Measurements from ENCODE around the gene PITRM1.

PITRM1 gene

DNA sequence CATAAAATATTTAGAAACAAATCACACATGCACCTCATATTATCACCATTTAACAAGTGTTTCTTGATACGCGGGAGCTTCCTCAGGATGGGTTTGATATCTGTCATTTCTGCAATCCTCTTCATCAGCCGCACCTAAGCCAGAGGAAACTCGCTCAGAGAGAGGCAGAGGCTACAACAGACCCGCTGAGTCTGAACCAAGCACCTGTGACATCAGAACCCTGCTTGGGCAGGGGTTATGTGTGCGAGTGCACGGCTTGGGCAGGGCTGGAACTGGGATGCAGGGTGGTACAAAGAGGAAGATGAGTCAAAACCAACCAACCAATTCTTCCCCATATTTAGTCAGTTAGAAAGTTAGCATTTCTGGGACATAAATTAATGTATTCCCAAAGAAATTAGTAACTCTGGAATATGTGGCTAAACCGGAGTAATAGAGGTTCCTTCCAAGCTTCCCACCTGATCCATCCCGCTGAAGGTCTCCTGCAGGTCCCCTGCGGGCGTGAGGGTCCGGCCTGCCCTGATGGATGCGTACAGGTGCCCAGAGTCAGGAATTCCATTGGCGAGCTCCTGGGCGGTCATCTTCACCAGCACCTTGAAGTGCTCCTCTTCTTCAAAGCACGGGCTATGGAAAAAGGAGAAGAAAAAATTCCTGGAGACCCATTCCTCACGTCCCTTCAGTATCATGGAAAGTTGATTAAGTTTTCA lies 25.3 kb downstream of the PITRM1 start:
- WGBS (ENCODE audit: insufficient coverage), result 100% methylated on average over 10 of the region's 17 CpGs
- CTCF ChIA-PET, result interaction anchor here (1.1 to 1.8 kb wide), 2 partner anchors 14 to 19 kb away, joined by 3 to 5 read pairs; no protein-coding TSS in a partner anchor
- H3K27ac ChIP-seq (ENCODE audit: insufficient read depth in 1 of 2, low read depth in 1 of 2, low read length in 2 of 2, poor library complexity in 1 of 2, severe bottlenecking in 2 of 2), result no peak overlapping the region
- H3K27me3 ChIP-seq (replicated peaks in 2 of 5; ENCODE audit: control insufficient read depth in 4 of 5, insufficient read depth in 5 of 5, low read length in 4 of 5), result no peaks in the 10 kb centered on the region
- DNase-seq, result no peak
- no peak overlapping the region for H3K4me3 ChIP-seq (ENCODE audit: control insufficient read depth in 1 of 7, extremely low read depth in 1 of 7, insufficient read depth in 4 of 7, low read depth in 2 of 7, low read length in 6 of 7)
- peaks cover 42 to 94% (median 77%) of the 10 kb centered on the region in 4 experiments for H3K36me3 ChIP-seq (ENCODE audit: control insufficient read depth in 4 of 4, insufficient read depth in 4 of 4, low read length in 3 of 4)
- H3K4me1 ChIP-seq (ENCODE audit: control extremely low read depth in 1 of 4, control insufficient read depth in 4 of 4, insufficient read depth in 4 of 4, low read length in 3 of 4), result no peaks in the 10 kb centered on the region
- H3K9me3 ChIP-seq (ENCODE audit: control extremely low read depth in 1 of 5, control insufficient read depth in 4 of 5, insufficient read depth in 2 of 5, low read depth in 1 of 5, low read length in 4 of 5), result no peaks in the 10 kb centered on the region
- POLR2A ChIA-PET, result no interaction called here

DNA sequence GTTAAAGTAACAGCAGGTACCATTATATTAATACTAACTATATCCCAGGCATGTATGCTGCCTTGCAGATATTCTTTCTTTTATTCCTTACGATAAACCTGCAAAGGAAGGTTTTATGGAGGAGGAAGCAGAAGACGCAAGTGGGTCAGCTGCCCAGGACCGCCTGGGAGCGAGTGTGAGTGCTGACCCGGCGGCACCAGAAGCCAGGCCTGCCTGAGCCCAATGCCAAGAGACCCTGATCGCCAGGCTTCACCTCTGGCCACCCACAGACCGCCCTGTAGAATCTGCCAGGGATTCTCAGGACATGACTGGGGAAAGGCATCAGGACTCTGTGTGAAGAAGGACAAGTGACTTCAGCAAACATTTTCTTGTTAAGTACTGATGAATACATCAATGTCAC lies 26.3 kb downstream of the PITRM1 start:
- 92% methylated on average over 7 of the region's 8 CpGs for WGBS (ENCODE audit: insufficient coverage)
- DNase-seq, result no peak
- CTCF ChIA-PET, result interaction anchor here (1.1 to 1.8 kb wide), 2 partner anchors 15 to 20 kb away, joined by 3 to 5 read pairs; no protein-coding TSS in a partner anchor
- H3K4me1 ChIP-seq (ENCODE audit: control extremely low read depth in 1 of 4, control insufficient read depth in 4 of 4, insufficient read depth in 4 of 4, low read length in 3 of 4), result no peaks in the 10 kb centered on the region
- no peak overlapping the region for H3K4me3 ChIP-seq (ENCODE audit: control insufficient read depth in 1 of 7, extremely low read depth in 1 of 7, insufficient read depth in 4 of 7, low read depth in 2 of 7, low read length in 6 of 7)
- no peaks in the 10 kb centered on the region for H3K9me3 ChIP-seq (ENCODE audit: control extremely low read depth in 1 of 5, control insufficient read depth in 4 of 5, insufficient read depth in 2 of 5, low read depth in 1 of 5, low read length in 4 of 5)
- POLR2A ChIA-PET, result no interaction called here
- no peaks in the 10 kb centered on the region for H3K27me3 ChIP-seq (replicated peaks in 2 of 5; ENCODE audit: control insufficient read depth in 4 of 5, insufficient read depth in 5 of 5, low read length in 4 of 5)
- H3K36me3 ChIP-seq (ENCODE audit: control insufficient read depth in 4 of 4, insufficient read depth in 4 of 4, low read length in 3 of 4), result peaks cover 42 to 96% (median 82%) of the 10 kb centered on the region in 4 experiments
- H3K27ac ChIP-seq (ENCODE audit: insufficient read depth in 1 of 2, low read depth in 1 of 2, low read length in 2 of 2, poor library complexity in 1 of 2, severe bottlenecking in 2 of 2), result no peak overlapping the region

DNA sequence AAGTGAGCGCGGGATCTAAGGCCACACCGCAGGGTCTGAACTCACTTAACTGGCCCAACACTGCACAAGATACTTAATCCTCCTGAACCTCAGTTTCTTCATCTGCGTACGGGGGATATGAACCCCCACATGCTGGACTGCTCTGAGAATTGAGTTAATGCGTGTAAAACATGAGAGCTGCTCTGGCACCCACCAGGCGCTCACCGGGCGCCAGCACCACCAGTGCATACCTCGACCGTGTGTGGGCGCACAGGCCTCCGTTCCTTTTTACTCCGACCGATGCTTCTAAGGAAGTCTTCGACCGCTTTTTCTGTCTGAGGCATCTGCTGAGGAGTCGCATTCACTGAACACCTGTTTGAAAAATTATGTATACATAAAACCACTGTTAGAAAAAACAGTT lies 27.2 kb downstream of the PITRM1 start:
- WGBS (ENCODE audit: insufficient coverage), result 95% methylated on average over 15 of the region's 18 CpGs

DNA sequence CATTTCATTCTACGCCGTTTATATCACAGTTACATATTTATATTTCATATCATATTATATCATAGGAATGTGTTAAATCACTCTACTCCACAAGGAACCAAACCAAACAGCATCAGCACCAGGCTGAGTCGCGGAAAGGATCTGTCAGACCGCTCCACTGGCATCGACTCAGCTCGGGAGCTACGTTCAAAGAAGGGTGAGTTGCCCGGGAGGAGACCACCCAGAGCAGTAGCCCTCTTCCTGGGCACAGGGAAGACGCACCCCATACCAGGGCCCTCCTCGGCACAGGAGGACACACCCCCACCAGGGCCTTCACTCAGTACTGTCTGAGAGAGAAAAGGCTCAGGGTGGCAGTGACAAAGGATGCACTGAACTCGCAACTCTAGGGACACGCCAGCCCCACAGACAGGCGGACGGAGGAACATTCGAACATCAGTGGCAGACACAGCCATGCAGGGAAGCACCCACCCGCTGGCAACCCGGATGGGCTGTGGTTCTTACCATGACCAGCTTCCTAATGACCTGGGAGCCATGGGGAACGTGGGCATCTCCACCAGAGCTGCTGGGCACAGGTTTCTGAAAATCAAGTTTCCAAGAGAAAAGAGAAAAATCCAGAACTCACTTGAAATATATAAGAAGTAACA lies 28.7 kb downstream of the PITRM1 start:
- ChIA-PET CTCF (no interaction called here), POLR2A (interaction anchor here (0.6 kb wide), 1 partner anchor 1521 kb away, joined by 3 read pairs; no protein-coding TSS in a partner anchor)
- H3K36me3 ChIP-seq (ENCODE audit: control insufficient read depth in 4 of 4, insufficient read depth in 4 of 4, low read length in 3 of 4), result peaks cover 42 to 97% (median 82%) of the 10 kb centered on the region in 4 experiments
- WGBS (ENCODE audit: insufficient coverage), result 97% methylated on average over 17 of the region's 19 CpGs
- H3K9me3 ChIP-seq (ENCODE audit: control extremely low read depth in 1 of 5, control insufficient read depth in 4 of 5, insufficient read depth in 2 of 5, low read depth in 1 of 5, low read length in 4 of 5), result no peaks in the 10 kb centered on the region
- no peak overlapping the region for H3K4me3 ChIP-seq (ENCODE audit: control insufficient read depth in 1 of 7, extremely low read depth in 1 of 7, insufficient read depth in 4 of 7, low read depth in 2 of 7, low read length in 6 of 7)
- H3K4me1 ChIP-seq (ENCODE audit: control extremely low read depth in 1 of 4, control insufficient read depth in 4 of 4, insufficient read depth in 4 of 4, low read length in 3 of 4), result no peaks in the 10 kb centered on the region
- no peak overlapping the region for H3K27ac ChIP-seq (ENCODE audit: insufficient read depth in 1 of 2, low read depth in 1 of 2, low read length in 2 of 2, poor library complexity in 1 of 2, severe bottlenecking in 2 of 2)
- no peak for DNase-seq
- H3K27me3 ChIP-seq (replicated peaks in 2 of 5; ENCODE audit: control insufficient read depth in 4 of 5, insufficient read depth in 5 of 5, low read length in 4 of 5), result no peaks in the 10 kb centered on the region

More for the DNA sequence above, 27.2 kb downstream of the PITRM1 start:
- Histone ChIP-seq H3K9me3 (ENCODE audit: control extremely low read depth in 1 of 5, control insufficient read depth in 4 of 5, insufficient read depth in 2 of 5, low read depth in 1 of 5, low read length in 4 of 5) (no peaks in the 10 kb centered on the region), H3K27ac (ENCODE audit: insufficient read depth in 1 of 2, low read depth in 1 of 2, low read length in 2 of 2, poor library complexity in 1 of 2, severe bottlenecking in 2 of 2) (no peak overlapping the region), H3K27me3 (replicated peaks in 2 of 5; ENCODE audit: control insufficient read depth in 4 of 5, insufficient read depth in 5 of 5, low read length in 4 of 5) (no peaks in the 10 kb centered on the region), H3K4me1 (ENCODE audit: control extremely low read depth in 1 of 4, control insufficient read depth in 4 of 4, insufficient read depth in 4 of 4, low read length in 3 of 4) (no peaks in the 10 kb centered on the region), H3K4me3 (ENCODE audit: control insufficient read depth in 1 of 7, extremely low read depth in 1 of 7, insufficient read depth in 4 of 7, low read depth in 2 of 7, low read length in 6 of 7) (no peak overlapping the region), H3K36me3 (ENCODE audit: control insufficient read depth in 4 of 4, insufficient read depth in 4 of 4, low read length in 3 of 4) (peaks cover 39 to 95% (median 80%) of the 10 kb centered on the region in 4 experiments)
- POLR2A ChIA-PET, result no interaction called here
- no peak for DNase-seq
- CTCF ChIA-PET, result no interaction called here

DNA sequence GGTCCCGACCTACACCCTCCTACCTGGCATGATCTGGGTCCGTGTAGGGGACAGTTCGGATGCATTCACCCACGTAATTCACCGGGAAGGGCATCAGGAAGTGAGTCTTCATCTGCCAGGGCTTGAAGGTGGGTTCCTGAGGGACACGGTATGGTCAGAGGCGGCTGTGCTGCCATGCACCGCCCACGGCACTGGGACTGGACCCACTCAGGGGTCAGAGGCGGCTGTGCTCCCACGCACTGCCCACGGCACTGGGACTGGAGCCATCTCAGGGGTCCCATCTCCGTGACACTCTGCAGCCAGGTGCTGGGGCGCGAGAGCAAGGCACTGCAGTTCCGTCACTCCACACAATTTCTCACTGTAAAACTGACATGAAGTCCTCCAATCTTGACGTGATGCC lies 29.2 kb downstream of the PITRM1 start:
- 97% methylated on average over 16 of the region's 17 CpGs for WGBS (ENCODE audit: insufficient coverage)
- Histone ChIP-seq H3K36me3 (ENCODE audit: control insufficient read depth in 4 of 4, insufficient read depth in 4 of 4, low read length in 3 of 4) (peaks cover 38 to 97% (median 80%) of the 10 kb centered on the region in 4 experiments), H3K4me1 (ENCODE audit: control extremely low read depth in 1 of 4, control insufficient read depth in 4 of 4, insufficient read depth in 4 of 4, low read length in 3 of 4) (no peaks in the 10 kb centered on the region), H3K27ac (ENCODE audit: insufficient read depth in 1 of 2, low read depth in 1 of 2, low read length in 2 of 2, poor library complexity in 1 of 2, severe bottlenecking in 2 of 2) (no peak overlapping the region), H3K9me3 (ENCODE audit: control extremely low read depth in 1 of 5, control insufficient read depth in 4 of 5, insufficient read depth in 2 of 5, low read depth in 1 of 5, low read length in 4 of 5) (no peaks in the 10 kb centered on the region), H3K4me3 (ENCODE audit: control insufficient read depth in 1 of 7, extremely low read depth in 1 of 7, insufficient read depth in 4 of 7, low read depth in 2 of 7, low read length in 6 of 7) (no peak overlapping the region), H3K27me3 (replicated peaks in 2 of 5; ENCODE audit: control insufficient read depth in 4 of 5, insufficient read depth in 5 of 5, low read length in 4 of 5) (no peaks in the 10 kb centered on the region)
- ChIA-PET POLR2A (no interaction called here), CTCF (no interaction called here)
- DNase-seq, result no peak

DNA sequence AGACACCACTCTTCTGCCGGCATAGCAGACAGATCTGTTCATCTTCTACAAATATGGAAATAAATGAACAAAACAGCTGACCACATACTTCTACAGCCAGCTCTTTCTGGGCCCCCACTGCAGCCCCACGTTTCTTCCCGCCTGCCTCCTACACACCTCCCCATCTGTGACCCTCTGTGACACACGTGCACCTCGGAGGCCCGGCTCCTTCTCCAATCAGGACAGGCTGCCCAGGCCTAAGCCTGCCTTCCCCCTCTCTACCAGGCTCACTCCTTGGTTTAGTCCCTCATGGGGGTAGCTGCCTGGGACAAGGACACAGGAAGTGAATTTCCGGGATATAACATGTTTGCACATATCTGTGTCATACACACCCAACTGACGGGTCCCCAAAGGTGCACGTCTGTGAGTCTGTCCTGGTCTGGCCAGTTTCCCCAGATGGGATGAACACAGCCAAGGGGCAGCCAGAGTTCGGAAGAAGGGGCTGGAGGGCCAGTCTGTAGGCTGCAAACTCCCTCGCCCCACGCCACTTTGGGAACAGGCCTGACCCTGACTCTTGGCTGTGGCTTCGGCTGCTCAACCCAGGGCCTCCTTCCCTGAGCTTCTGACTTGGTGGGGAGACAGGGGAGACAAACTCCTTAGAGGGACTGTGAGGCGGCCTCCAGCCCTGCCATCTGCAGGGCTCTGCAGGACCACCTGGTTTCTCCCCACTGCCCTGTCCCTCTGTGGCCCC lies 30.3 kb downstream of the PITRM1 start:
- ChIA-PET CTCF (interaction anchor here (0.7 kb wide), 1 partner anchor 34 kb away, joined by 3 read pairs; no protein-coding TSS in a partner anchor), POLR2A (no interaction called here)
- no peaks in the 10 kb centered on the region for H3K4me1 ChIP-seq (ENCODE audit: control extremely low read depth in 1 of 4, control insufficient read depth in 4 of 4, insufficient read depth in 4 of 4, low read length in 3 of 4)
- no peaks in the 10 kb centered on the region for H3K9me3 ChIP-seq (ENCODE audit: control extremely low read depth in 1 of 5, control insufficient read depth in 4 of 5, insufficient read depth in 2 of 5, low read depth in 1 of 5, low read length in 4 of 5)
- H3K27me3 ChIP-seq (replicated peaks in 2 of 5; ENCODE audit: control insufficient read depth in 4 of 5, insufficient read depth in 5 of 5, low read length in 4 of 5), result no peaks in the 10 kb centered on the region
- no peak for DNase-seq
- peaks cover 32 to 97% (median 83%) of the 10 kb centered on the region in 4 experiments for H3K36me3 ChIP-seq (ENCODE audit: control insufficient read depth in 4 of 4, insufficient read depth in 4 of 4, low read length in 3 of 4)
- WGBS (ENCODE audit: insufficient coverage), result 97% methylated on average over 13 of the region's 14 CpGs
- H3K4me3 ChIP-seq (ENCODE audit: control insufficient read depth in 1 of 7, extremely low read depth in 1 of 7, insufficient read depth in 4 of 7, low read depth in 2 of 7, low read length in 6 of 7), result no peak overlapping the region
- no peak overlapping the region for H3K27ac ChIP-seq (ENCODE audit: insufficient read depth in 1 of 2, low read depth in 1 of 2, low read length in 2 of 2, poor library complexity in 1 of 2, severe bottlenecking in 2 of 2)

Measured in common myeloid progenitor, CD34-positive (primary cell).